ENCODE results near the gene QRFP.

The QRFP gene

GRCh38 chr9:130896233-130897014 lies at the start of gene QRFP:
TSS of gene QRFP (minus strand) at chr9:130896812. CDS start at chr9:130893838, 2,974 bp downstream.
- DNase-seq: no peak

- DNase-seq: no peak
These were observed 48.6 kb upstream of the QRFP start for GRCh38 chr9:130945173-130945572.

GRCh38 chr9:130944510-130945058 lies 48.0 kb upstream of the QRFP start:
- DNase-seq: no peak

- DNase-seq: no peak
These were observed 47.2 kb upstream of the QRFP start for GRCh38 chr9:130943777-130944176.

GRCh38 chr9:130943221-130943620 lies 46.6 kb upstream of the QRFP start:
- DNase-seq: no peak

GRCh38 chr9:130942679-130943078 lies 46.1 kb upstream of the QRFP start:
- DNase-seq: no peak

- no peak for DNase-seq
These were observed 45.5 kb upstream of the QRFP start for GRCh38 chr9:130942084-130942483.

- DNase-seq: peak; percentile 48
These were observed 44.3 kb upstream of the QRFP start for GRCh38 chr9:130940693-130941576.

- DNase-seq: no peak
These were observed 43.5 kb upstream of the QRFP start for GRCh38 chr9:130940027-130940549.

- DNase-seq: no peak
These were observed 42.9 kb upstream of the QRFP start for GRCh38 chr9:130939405-130940026.

GRCh38 chr9:130938652-130939404 lies 42.2 kb upstream of the QRFP start, which contains the start of gene FIBCD1:
TSS of gene FIBCD1 (minus strand) at chr9:130939247. CDS start at chr9:130938607, 640 bp downstream.
- peak; percentile 63 for DNase-seq

- no peak for DNase-seq
These were observed 41.6 kb upstream of the QRFP start for GRCh38 chr9:130938184-130938651.

GRCh38 chr9:130937146-130938076 lies 40.8 kb upstream of the QRFP start:
- DNase-seq: no peak

GRCh38 chr9:130936285-130937117 lies 39.9 kb upstream of the QRFP start:
- DNase-seq: peak; percentile 88

GRCh38 chr9:130935648-130936271 lies 39.1 kb upstream of the QRFP start:
- no peak for DNase-seq

- no peak for DNase-seq
These were observed 38.4 kb upstream of the QRFP start for GRCh38 chr9:130934702-130935647.

- DNase-seq: no peak
These were observed 37.6 kb upstream of the QRFP start for GRCh38 chr9:130934246-130934645.

Data from NCI-H226 (cell line).